Hematopoietic multipotent progenitor cell treated with erythropoietin and hydrocortisone succinate and interleukin-3 and kit ligand, for 8 days (in vitro differentiated cells): ENCODE data around the gene ST8SIA4.

ENCODE experiments used
- DNase-seq: peaks from one replicate; pipeline ENCODE4 v3.0.0-alpha.2; 2015

Gene ST8SIA4

GRCh38 chr5:100779669-100780375 is 123.3 kb downstream of the ST8SIA4 start:
- DNase-seq = no peak

DNA sequence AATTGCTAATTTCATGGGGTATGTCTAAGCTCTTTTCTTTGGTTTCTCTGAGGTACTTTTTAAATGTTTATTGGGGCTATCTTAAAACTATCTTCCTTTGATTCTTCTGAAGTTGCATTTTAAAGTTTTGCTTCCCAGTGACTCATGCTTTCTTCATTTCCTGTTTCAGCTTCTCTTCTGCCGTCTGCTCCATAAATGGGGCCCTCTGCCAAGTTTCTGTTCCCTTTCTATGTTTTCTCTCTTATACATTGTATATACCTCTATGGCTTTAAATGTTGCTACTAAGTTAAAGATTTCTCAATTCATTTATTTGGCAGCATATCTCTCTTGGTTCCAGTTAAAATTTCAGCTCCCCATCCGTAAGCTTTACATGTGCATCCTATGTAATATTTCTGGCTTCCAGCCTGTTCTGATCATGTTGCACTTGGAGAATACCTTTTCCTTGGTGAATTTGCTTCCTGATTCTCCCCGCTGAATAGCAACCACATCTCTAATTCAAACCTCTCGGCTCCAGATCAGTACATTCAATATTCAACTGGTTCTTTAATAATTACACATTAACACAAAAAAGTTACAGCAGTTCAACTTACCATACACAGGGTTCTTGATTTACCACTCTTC is 125.3 kb downstream of the ST8SIA4 start:
- peak; percentile 12 for DNase-seq

GRCh38 chr5:100775533-100775855 is 127.6 kb downstream of the ST8SIA4 start:
- no peak for DNase-seq

GRCh38 chr5:100772548-100772947 is 130.5 kb downstream of the ST8SIA4 start:
- no peak for DNase-seq

GRCh38 chr5:100772006-100772405 is 131.1 kb downstream of the ST8SIA4 start:
- no peak for DNase-seq

GRCh38 chr5:100771181-100771580 is 131.9 kb downstream of the ST8SIA4 start:
- DNase-seq = no peak

- no peak for DNase-seq
Observed at GRCh38 chr5:100768221-100768620, 134.9 kb downstream of the ST8SIA4 start.

DNA sequence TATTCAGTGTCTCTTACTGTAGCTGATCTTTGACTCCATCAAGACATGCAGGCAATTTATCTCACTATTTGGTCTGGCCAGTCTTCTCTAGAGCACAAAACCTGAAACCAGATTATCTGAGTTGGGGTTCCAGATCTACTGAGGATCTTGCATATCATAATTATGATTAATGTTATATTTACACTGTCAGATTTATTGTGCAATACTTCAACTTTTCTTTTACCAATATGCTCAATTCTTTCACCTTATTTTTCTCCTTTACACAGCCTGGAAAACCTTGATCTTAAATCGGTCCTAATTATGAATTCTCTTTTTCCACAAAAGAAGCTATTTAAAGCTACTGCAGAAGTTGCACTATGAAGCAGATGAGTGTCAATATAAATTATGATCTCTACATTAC is 140.1 kb downstream of the ST8SIA4 start:
- DNase-seq = no peak

GRCh38 chr5:100762108-100762507 is 141.0 kb downstream of the ST8SIA4 start:
- no peak for DNase-seq

- DNase-seq = no peak
Observed at GRCh38 chr5:100761192-100761591, 141.9 kb downstream of the ST8SIA4 start.

DNA sequence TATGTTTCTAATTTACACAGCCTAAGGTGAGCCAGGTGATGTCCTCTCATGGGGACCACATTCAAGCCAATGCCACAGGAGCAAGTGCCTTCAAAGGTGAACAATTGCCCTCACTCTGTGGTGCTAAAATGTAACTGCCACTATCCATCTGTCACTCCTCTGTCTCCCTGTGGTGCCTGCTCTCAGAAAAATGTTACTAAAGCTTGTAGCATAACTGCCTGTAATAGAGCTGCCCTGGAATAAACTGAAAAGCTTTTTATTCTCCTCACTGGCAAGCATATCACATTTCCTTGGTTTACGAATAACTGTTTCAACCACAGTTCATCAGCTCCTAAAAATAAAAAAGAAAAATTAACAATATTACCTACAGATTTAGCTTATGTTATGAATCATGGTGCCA is 142.4 kb downstream of the ST8SIA4 start:
- no peak for DNase-seq

- no peak for DNase-seq
Observed at GRCh38 chr5:100758780-100759179, 144.3 kb downstream of the ST8SIA4 start.

GRCh38 chr5:100758306-100758705 is 144.8 kb downstream of the ST8SIA4 start:
- DNase-seq = no peak

DNA sequence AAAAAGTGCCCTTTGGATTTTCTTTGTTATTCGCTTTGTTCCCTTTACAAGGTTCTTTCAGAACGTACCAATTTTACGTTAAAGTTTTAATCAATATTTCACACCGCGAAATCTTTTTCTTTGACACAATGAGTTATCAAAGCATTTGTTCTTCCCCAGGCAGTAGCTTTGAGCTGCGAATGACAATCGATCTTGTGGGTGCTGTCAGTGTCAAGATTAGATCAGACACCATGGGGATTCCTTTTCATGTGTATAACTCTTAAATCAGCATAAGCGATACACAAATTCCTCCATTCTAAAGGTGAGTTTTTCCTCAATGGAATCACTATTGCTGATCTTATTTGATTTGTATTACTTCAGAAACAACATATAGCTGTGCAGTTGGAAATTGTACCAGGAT is 145.5 kb downstream of the ST8SIA4 start:
- no peak for DNase-seq
